ENCODE measurements around the gene C16orf95. TPM values are rescaled to one million over a fixed set of nuclear protein-coding genes. Genes with fewer than 3 reads are reported as not detected.

The C16orf95 gene
- total RNA-seq, 1 experiment from 2014 or later: 3.8 TPM

GRCh38 chr16:87288753-87289362 is 28.3 kb downstream of the C16orf95 start:
- DNase-seq: no peak
- no peak for TF ChIP-seq CTCF (IDR thresholded peaks at IDR 0.05; ENCODE audit: unreplicated experiment)
- Mint-ChIP-seq H3K9me3 (ENCODE audit: low read depth, unreplicated experiment) (peaks cover 6% of the 10 kb centered on the region), H3K27ac (ENCODE audit: unreplicated experiment) (no peak overlapping the region), H3K27me3 (ENCODE audit: unreplicated experiment) (peaks cover 15% of the 10 kb centered on the region), H3K36me3 (ENCODE audit: insufficient read depth, unreplicated experiment) (no peaks in the 10 kb centered on the region), H3K4me3 (ENCODE audit: low read depth, unreplicated experiment) (no peak overlapping the region), H3K4me1 (ENCODE audit: low read depth, unreplicated experiment) (no peaks in the 10 kb centered on the region)
- CTCF ChIA-PET: no interaction called here
- intact Hi-C loops (cut with micrococcal nuclease; ENCODE audit: unreplicated experiment): no loop called here
- no TSS peak for BruUV-seq (replicated peaks)

GRCh38 chr16:87286839-87287626 is 30.2 kb downstream of the C16orf95 start:
- Mint-ChIP-seq H3K9me3 (ENCODE audit: low read depth, unreplicated experiment) (peaks cover 3% of the 10 kb centered on the region), H3K27me3 (ENCODE audit: unreplicated experiment) (peaks cover 16% of the 10 kb centered on the region), H3K4me1 (ENCODE audit: low read depth, unreplicated experiment) (no peaks in the 10 kb centered on the region), H3K27ac (ENCODE audit: unreplicated experiment) (no peak overlapping the region), H3K36me3 (ENCODE audit: insufficient read depth, unreplicated experiment) (no peaks in the 10 kb centered on the region), H3K4me3 (ENCODE audit: low read depth, unreplicated experiment) (no peak overlapping the region)
- no peak for DNase-seq
- no TSS peak for BruUV-seq (replicated peaks)
- intact Hi-C loops (cut with micrococcal nuclease; ENCODE audit: unreplicated experiment): no loop called here
- CTCF ChIA-PET: no interaction called here
- TF ChIP-seq CTCF (IDR thresholded peaks at IDR 0.05; ENCODE audit: unreplicated experiment): no peak

- H3K27me3 Mint-ChIP-seq (ENCODE audit: unreplicated experiment): peaks cover 44% of the 10 kb centered on the region
- intact Hi-C loops (cut with micrococcal nuclease; ENCODE audit: unreplicated experiment): no loop called here
- H3K4me1 Mint-ChIP-seq (ENCODE audit: low read depth, unreplicated experiment): peaks cover 3% of the 10 kb centered on the region
- H3K4me3 Mint-ChIP-seq (ENCODE audit: low read depth, unreplicated experiment): no peak overlapping the region
- CTCF ChIA-PET: interaction anchor here (0.6 kb wide), 1 partner anchor 580 kb away, joined by 3 read pairs; no protein-coding TSS in a partner anchor
- no peak for TF ChIP-seq CTCF (IDR thresholded peaks at IDR 0.05; ENCODE audit: unreplicated experiment)
- no peak overlapping the region for H3K27ac Mint-ChIP-seq (ENCODE audit: unreplicated experiment)
- no peak for DNase-seq
- BruUV-seq (replicated peaks): no TSS peak
- no peaks in the 10 kb centered on the region for H3K36me3 Mint-ChIP-seq (ENCODE audit: insufficient read depth, unreplicated experiment)
- H3K9me3 Mint-ChIP-seq (ENCODE audit: low read depth, unreplicated experiment): peaks cover 3% of the 10 kb centered on the region
Observed at GRCh38 chr16:87284183-87284582, 33.0 kb downstream of the C16orf95 start.

- no peaks in the 10 kb centered on the region for H3K9me3 Mint-ChIP-seq (ENCODE audit: low read depth, unreplicated experiment)
- intact Hi-C loops (cut with micrococcal nuclease; ENCODE audit: unreplicated experiment): loop anchor here (2.0 kb wide), 1 partner anchor 714 kb away; no protein-coding TSS in a partner anchor
- no peak overlapping the region for H3K27ac Mint-ChIP-seq (ENCODE audit: unreplicated experiment)
- CTCF ChIA-PET: interaction anchor here (0.6 to 2.5 kb wide), 9 partner anchors 16 to 970 kb away, joined by 3 to 27 read pairs (median 5); no protein-coding TSS in a partner anchor
- no peak for DNase-seq
- no TSS peak for BruUV-seq (replicated peaks)
- no peak for TF ChIP-seq CTCF (IDR thresholded peaks at IDR 0.05; ENCODE audit: unreplicated experiment)
- peaks cover 13% of the 10 kb centered on the region for H3K4me1 Mint-ChIP-seq (ENCODE audit: low read depth, unreplicated experiment)
- no peaks in the 10 kb centered on the region for H3K36me3 Mint-ChIP-seq (ENCODE audit: insufficient read depth, unreplicated experiment)
- peaks cover 66% of the 10 kb centered on the region for H3K27me3 Mint-ChIP-seq (ENCODE audit: unreplicated experiment)
- peak overlapping the region; percentile 57 for H3K4me3 Mint-ChIP-seq (ENCODE audit: low read depth, unreplicated experiment)
Observed at GRCh38 chr16:87279094-87279658, 38.0 kb downstream of the C16orf95 start.

Measured in Calu3 (cell line).